Fibroblast of the conjunctiva (primary cell): ENCODE results near the gene CNTNAP2.

Experiments
- DNase-seq: peaks from one replicate; pipeline ENCODE4 v3.0.0-alpha.2; 2010; ENCODE audit warnings: low read depth

The CNTNAP2 gene

GRCh38 chr7:146296028-146296427, 179.4 kb downstream of the CNTNAP2 start:
- no peak for DNase-seq

- DNase-seq: no peak
These were observed 198.4 kb downstream of the CNTNAP2 start for GRCh38 chr7:146314962-146315361.

- DNase-seq: no peak
These were observed 203.0 kb downstream of the CNTNAP2 start for GRCh38 chr7:146319629-146320028.

GRCh38 chr7:146321301-146321700, 204.7 kb downstream of the CNTNAP2 start:
- DNase-seq: no peak

- DNase-seq: no peak
These were observed 214.8 kb downstream of the CNTNAP2 start for GRCh38 chr7:146331369-146331768.

- DNase-seq: no peak
These were observed 228.7 kb downstream of the CNTNAP2 start for GRCh38 chr7:146345251-146345650.

- no peak for DNase-seq
These were observed 229.5 kb downstream of the CNTNAP2 start for GRCh38 chr7:146346096-146346495.

- no peak for DNase-seq
These were observed 238.6 kb downstream of the CNTNAP2 start for GRCh38 chr7:146355216-146355615.

- no peak for DNase-seq
These were observed 242.6 kb downstream of the CNTNAP2 start for GRCh38 chr7:146359176-146359575.

GRCh38 chr7:146366938-146367337, 250.3 kb downstream of the CNTNAP2 start:
- DNase-seq: peak; percentile 20

GRCh38 chr7:146370171-146370570, 253.6 kb downstream of the CNTNAP2 start:
- DNase-seq: no peak

GRCh38 chr7:146375170-146375569, 258.6 kb downstream of the CNTNAP2 start:
- no peak for DNase-seq

GRCh38 chr7:146378196-146378595, 261.6 kb downstream of the CNTNAP2 start:
- DNase-seq: no peak

- no peak for DNase-seq
These were observed 270.5 kb downstream of the CNTNAP2 start for GRCh38 chr7:146387140-146387539.

GRCh38 chr7:146388928-146389327, 272.3 kb downstream of the CNTNAP2 start:
- no peak for DNase-seq

GRCh38 chr7:146393346-146393745, 276.7 kb downstream of the CNTNAP2 start:
- DNase-seq: no peak

GRCh38 chr7:146397141-146397540, 280.5 kb downstream of the CNTNAP2 start:
- DNase-seq: no peak

- DNase-seq: no peak
These were observed 285.3 kb downstream of the CNTNAP2 start for GRCh38 chr7:146401939-146402338.

GRCh38 chr7:146405737-146406136, 289.1 kb downstream of the CNTNAP2 start:
- no peak for DNase-seq

GRCh38 chr7:146411975-146412374, 295.4 kb downstream of the CNTNAP2 start:
- DNase-seq: no peak

GRCh38 chr7:146412781-146413180, 296.2 kb downstream of the CNTNAP2 start:
- no peak for DNase-seq

- no peak for DNase-seq
These were observed 297.8 kb downstream of the CNTNAP2 start for GRCh38 chr7:146414373-146414772.

- no peak for DNase-seq
These were observed 298.3 kb downstream of the CNTNAP2 start for GRCh38 chr7:146414937-146415336.

GRCh38 chr7:146417176-146417575, 300.6 kb downstream of the CNTNAP2 start:
- no peak for DNase-seq

- no peak for DNase-seq
These were observed 306.8 kb downstream of the CNTNAP2 start for GRCh38 chr7:146423446-146423845.
